Measurements from ENCODE around the gene SLC44A4.

DNA sequence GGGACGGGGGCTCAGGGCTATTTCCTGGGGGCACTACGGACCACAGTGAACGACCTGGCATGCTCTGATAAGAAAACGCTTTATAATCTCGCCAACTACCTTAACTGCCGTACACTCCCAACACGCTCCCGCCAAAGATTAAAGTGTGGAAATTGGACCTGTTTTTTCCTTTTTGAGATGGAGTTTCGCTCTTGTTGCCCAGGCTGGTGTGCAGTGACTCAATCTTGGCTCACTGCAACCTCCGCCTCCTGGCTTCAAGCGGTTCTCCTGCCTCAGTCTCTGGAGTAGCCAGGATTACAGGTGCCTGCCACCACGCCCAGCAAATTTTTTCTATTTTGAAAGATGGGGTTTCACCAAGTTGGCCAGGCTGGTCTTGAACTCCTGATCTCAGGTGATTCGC, 346 bp upstream of the SLC44A4 start:
- TF ChIP-seq EZH2phosphoT487 (IDR thresholded peaks at IDR 0.05; ENCODE audit: borderline replicate concordance, low read depth) (no peak), POLR2AphosphoS5 (IDR thresholded peaks at IDR 0.05; ENCODE audit: low read depth, low read length) (no peak), YY1 (IDR thresholded peaks at IDR 0.05; ENCODE audit: low read depth) (no peak), NRF1 (IDR thresholded peaks at IDR 0.05; ENCODE audit: low read depth, low read length) (no peak)
- TF ChIP-seq, protein P1, sequence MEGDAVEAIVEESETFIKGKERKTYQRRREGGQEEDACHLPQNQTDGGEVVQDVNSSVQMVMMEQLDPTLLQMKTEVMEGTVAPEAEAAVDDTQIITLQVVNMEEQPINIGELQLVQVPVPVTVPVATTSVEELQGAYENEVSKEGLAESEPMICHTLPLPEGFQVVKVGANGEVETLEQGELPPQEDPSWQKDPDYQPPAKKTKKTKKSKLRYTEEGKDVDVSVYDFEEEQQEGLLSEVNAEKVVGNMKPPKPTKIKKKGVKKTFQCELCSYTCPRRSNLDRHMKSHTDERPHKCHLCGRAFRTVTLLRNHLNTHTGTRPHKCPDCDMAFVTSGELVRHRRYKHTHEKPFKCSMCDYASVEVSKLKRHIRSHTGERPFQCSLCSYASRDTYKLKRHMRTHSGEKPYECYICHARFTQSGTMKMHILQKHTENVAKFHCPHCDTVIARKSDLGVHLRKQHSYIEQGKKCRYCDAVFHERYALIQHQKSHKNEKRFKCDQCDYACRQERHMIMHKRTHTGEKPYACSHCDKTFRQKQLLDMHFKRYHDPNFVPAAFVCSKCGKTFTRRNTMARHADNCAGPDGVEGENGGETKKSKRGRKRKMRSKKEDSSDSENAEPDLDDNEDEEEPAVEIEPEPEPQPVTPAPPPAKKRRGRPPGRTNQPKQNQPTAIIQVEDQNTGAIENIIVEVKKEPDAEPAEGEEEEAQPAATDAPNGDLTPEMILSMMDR (IDR thresholded peaks at IDR 0.05) = no peak
- TF ChIP-seq, protein P2, sequence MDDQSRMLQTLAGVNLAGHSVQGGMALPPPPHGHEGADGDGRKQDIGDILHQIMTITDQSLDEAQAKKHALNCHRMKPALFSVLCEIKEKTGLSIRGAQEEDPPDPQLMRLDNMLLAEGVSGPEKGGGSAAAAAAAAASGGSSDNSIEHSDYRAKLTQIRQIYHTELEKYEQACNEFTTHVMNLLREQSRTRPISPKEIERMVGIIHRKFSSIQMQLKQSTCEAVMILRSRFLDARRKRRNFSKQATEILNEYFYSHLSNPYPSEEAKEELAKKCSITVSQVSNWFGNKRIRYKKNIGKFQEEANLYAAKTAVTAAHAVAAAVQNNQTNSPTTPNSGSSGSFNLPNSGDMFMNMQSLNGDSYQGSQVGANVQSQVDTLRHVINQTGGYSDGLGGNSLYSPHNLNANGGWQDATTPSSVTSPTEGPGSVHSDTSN (IDR thresholded peaks at IDR 0.05) = no peak
- TF ChIP-seq, protein P3, sequence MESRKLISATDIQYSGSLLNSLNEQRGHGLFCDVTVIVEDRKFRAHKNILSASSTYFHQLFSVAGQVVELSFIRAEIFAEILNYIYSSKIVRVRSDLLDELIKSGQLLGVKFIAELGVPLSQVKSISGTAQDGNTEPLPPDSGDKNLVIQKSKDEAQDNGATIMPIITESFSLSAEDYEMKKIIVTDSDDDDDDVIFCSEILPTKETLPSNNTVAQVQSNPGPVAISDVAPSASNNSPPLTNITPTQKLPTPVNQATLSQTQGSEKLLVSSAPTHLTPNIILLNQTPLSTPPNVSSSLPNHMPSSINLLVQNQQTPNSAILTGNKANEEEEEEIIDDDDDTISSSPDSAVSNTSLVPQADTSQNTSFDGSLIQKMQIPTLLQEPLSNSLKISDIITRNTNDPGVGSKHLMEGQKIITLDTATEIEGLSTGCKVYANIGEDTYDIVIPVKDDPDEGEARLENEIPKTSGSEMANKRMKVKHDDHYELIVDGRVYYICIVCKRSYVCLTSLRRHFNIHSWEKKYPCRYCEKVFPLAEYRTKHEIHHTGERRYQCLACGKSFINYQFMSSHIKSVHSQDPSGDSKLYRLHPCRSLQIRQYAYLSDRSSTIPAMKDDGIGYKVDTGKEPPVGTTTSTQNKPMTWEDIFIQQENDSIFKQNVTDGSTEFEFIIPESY (IDR thresholded peaks at IDR 0.05; ENCODE audit: borderline replicate concordance, low read depth) = no peak
- TF ChIP-seq, protein P4, sequence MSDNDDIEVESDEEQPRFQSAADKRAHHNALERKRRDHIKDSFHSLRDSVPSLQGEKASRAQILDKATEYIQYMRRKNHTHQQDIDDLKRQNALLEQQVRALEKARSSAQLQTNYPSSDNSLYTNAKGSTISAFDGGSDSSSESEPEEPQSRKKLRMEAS (IDR thresholded peaks at IDR 0.05; ENCODE audit: low read depth) = no peak
